Left colon (tissue), 2 donors: Measurements from ENCODE around the gene KCNN3. TPM values are rescaled to one million over a fixed set of nuclear protein-coding genes. Genes with fewer than 3 reads are reported as not detected.

Source experiments
- ATAC-seq: fragments of 200-7000 bp; cut with Tn5 transposase; one replicate; pipeline ENCODE4 v1.9.1; 2020; ENCODE audit warnings: mild to moderate bottlenecking, moderate library complexity
- DNase-seq, 2 donors: peaks; one replicate each; pipeline ENCODE4 v3.0.0-alpha.2; 2020
- intact Hi-C, 2 donors: fragments of 100-400 bp; cut with DNase I in 1 of 2; cut with micrococcal nuclease in 1 of 2; formaldehyde crosslinking; loops; one replicate each; pipeline versions ENCODE4 v1.11.2 to v1.14.0; 2022; cut with DNase I, micrococcal nuclease
- total RNA-seq, 2 donors: library from RNA; stranded (reverse); fragmentation: NEBNext Ultra II Directional; extraction: Animal tissue kit (Norgen Biotek cat#: 25700); gene quantifications; one replicate each; pipeline ENCODE4 v1.2.1, GENCODE V29; 2021
- donor health status: DM: no; HTN: no; CAD: no.
- donor health status: DM: yes; HTN: yes; CAD: no.

KCNN3 gene
- total RNA-seq, 2 donors from 2014 or later = 0.73 to 3.6 TPM

DNA sequence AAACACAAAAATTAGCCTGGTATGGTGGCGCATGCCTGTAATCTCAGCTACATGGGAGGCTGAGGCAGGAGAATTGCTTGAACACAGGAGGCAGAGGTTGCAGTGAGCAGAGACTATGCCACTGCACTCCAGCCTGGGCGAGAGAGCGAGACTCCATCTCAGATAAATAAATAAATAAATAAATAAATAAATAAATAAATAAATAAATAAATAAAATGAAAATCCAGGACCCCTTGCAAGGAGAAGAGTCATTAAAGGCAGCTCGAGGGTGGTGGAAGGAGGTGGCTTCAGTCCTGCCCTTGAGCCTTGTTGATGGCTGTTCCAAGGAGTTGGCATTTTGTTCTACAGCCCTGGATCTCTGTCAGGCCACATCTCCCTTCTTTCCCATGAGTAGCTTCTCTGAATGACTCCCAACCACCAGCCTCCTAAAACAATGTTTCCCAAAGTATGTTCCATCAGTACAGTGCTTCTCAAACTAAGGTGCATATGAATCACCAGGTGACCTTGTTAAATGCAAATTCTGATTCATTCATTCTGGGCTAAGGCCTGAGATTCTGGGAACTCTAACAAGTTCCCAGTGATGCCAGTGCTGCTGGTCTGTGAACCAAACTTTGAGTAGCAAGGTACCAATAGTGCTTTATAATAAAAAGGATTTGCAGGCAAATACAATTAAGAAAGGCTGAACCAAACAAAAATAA, 99.0 kb downstream of the KCNN3 start:
- intact Hi-C loops = no loop called here
- DNase-seq = no peak
- ATAC-seq = no peak

DNA sequence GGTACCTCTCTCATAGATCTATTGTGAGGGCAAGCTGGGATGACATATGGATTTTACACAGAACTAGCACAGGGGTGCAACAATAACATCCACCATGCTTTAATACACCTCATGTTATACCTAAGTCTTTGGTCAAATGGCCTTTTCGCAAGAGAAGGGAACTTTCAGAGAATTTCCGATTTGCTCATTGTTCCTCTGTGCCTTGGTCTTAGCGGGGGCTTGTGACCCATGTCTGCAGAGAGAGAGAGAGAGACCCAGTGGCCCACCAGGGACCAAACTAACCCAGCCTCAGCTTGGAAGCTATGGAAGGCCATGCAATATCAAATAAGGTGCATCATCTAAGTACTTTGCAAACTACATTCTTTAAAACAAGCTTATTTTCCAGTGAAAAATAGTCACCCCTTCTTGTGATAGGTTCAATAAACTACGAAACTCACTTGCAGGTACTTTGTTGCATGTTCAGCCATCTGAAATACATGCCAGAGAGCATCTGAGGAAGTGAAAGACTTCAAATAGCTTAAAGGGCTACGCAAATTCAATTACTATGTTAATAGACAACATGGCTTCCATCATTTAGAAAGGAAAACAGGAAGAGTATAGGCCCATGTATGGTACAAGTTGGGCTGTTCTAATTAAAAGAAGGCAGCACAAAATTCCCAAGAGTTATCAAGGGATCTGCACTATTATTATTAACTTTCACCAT, 100.7 kb downstream of the KCNN3 start:
- no peak for ATAC-seq
- intact Hi-C loops = loop anchor here in 1 of 2 donors (10.0 kb wide), 1 partner anchor 105 kb away; the partner anchor contains the start of gene KCNN3

DNA sequence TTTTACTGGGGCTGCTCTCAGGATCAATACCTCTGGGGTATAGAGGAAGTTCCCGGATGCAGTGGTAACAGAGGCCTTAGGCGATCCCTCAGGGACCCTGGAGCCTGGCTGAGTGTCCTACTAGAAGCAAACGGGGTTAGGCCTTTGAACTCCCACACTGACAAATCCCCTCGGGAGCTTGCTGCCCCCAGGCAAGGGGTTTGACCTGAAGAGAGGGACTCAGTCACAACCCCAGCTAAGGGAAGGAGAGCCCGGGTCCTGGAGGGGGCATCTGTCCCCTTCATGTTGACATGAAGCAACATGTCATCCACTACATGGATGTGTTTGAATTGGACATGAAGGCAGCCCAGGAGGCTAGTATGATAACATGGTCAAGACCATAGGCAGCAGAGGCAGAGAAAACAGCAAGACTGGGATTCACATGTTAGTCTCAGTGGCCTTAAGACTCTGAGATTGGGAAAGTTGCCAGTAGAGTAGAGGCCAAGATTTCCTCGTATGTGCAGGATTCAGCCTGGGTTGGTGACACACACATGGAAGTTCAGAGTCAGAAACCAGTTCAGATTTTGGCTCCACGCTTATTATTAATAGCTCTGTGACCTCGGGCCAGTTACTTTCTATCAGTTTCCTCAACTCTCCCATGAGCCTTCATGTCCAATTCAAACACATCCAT, 101.5 kb downstream of the KCNN3 start:
- ATAC-seq = no peak
- intact Hi-C loops = loop anchor here in 1 of 2 donors (10.0 kb wide), 1 partner anchor 106 kb away; the partner anchor contains the start of gene KCNN3

More for the DNA sequence above, 100.7 kb downstream of the KCNN3 start:
- no peak for DNase-seq

DNA sequence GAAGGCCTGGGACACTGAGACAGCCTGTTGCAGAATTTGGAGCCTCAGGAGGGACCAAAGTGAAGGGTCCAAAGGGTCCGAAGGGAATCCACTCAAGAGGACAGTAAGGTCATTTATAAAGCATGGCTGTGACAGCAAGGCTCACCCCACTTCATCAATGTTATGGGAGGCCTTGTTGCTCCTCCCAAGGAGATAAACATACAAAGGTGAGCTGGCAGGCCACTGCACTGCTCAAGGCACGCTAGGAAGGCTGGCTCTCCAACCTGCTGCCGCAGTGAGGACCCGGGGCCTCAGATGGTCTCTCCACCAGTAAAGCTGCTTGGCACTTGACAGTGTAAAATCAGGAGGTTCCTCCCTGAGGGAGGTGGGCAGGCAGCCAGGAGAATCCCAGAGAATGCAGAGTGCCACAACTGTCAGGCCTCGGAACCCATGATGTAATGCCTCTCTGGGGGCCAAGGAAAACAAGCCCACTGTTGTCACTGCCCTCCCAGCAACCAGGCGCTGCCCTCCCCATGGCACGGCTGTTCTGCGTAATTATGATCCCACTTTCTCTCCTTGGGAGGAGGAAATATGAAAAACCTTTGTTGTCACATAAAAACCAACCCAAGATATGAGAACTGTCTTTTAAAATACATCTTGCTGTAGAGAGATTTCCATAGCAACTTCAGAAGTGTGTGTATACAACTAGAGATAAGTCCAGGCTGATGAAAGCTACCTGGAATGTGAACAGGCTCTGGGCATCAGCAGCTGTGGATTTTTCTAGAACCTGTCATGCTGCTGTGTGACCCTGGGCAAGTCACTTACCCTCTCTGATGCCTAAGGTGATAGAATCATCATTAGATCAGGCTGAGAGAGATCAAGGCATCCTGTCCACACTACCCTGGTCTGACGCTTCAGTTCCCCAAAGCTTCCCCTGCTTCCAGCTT, 102.5 kb downstream of the KCNN3 start:
- ATAC-seq (no peak), DNase-seq (no peak)

More for the DNA sequence above, 101.5 kb downstream of the KCNN3 start:
- DNase-seq = no peak

DNA sequence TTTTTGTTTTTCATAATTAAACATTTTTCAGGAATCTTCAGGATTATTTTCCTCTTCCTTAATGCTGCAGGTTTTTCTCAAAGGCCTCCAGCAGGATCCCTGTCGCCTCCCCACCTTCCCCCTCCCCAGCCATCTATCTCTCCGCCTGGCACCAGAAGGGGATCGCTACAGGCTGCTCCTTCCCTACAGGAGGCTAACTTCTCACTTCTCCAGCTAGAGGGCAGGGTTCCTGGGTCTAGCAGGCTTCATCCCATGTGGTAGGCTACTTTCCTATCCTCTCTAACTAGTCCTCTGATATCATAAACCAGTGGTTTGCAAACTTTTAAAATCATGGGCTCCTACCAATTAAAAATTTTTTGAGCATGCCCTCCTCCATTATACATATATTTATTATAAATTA, 104.1 kb downstream of the KCNN3 start:
- DNase-seq = no peak
- peak; percentile 62 for ATAC-seq
- intact Hi-C loops = loop anchor here in 1 of 2 donors (10.0 kb wide), 1 partner anchor 109 kb away; the partner anchor contains the start of gene KCNN3

More for the DNA sequence above, 102.5 kb downstream of the KCNN3 start:
- intact Hi-C loops = loop anchor here in 1 of 2 donors (10.0 kb wide), 1 partner anchor 107 kb away; the partner anchor contains the start of gene KCNN3

DNA sequence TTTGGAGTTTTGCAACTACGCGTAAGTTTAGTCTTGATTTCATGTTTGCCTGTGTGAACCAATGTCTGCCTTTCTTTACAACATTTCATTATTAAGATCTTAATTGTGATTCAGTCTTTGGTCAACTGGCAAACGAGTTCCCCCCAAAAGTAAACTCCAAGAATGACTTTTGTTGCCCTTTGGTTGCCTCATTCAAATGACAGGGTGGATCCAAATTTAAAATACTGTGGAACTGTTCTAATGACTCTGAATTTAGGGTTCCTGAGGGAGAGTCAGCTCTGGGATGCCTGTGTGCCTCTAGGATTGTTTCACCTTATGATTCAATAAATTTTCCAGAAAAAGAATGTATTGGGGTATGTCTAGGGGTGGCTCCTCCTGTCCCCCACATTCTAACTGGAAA, 105.3 kb downstream of the KCNN3 start:
- intact Hi-C loops = loop anchor here in 1 of 2 donors (10.0 kb wide), 1 partner anchor 110 kb away; the partner anchor contains the start of gene KCNN3
- ATAC-seq (no peak), DNase-seq (no peak)

DNA sequence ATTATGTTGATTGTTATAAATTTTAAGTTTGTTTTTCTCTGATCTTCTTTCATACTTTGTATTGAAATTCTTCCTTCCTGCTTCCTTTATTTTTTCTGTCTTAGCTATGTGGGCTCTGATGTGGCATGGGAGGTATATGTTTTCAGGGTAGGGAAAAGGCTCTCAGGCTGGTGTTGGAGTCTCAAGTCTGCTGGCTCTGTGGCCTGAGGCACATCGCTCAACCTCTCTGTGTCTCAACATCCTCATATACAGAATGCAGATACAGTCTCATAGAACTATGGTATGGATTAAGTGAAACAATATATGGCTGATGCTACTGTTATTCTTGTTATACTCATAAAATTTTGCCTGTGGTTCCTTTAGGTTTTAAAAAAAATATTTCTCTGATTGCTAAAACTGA, 105.9 kb downstream of the KCNN3 start:
- ATAC-seq = no peak
- no peak for DNase-seq
- intact Hi-C loops = loop anchor here in 1 of 2 donors (10.0 kb wide), 1 partner anchor 111 kb away; the partner anchor contains the start of gene KCNN3

DNA sequence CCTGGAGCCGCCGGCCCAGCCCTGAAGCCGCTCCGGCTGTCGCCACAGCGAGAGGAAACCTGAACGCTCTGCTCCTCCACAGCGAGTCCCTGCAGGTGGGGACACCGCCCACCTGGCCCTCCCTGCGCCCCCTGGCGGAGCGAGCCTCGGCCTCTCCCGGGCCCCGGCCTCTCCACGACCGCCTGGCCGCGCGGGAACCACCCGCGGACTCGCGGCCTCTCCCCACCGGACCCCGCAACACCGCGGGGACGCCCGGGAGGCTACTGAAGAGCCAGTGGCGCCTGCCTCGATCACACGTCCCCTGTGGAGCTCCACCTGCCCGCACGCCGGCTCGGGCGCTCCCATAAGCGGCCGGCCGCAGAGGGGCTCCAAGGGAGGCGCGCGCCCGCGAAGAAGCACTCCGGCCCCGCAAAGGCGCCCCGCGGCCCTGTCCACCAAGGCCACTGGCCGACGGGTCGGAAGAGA, 109.6 kb downstream of the KCNN3 start:
- ATAC-seq = peak; percentile 100
- intact Hi-C loops = loop anchor here in 1 of 2 donors (10.0 kb wide), 1 partner anchor 114 kb away; the partner anchor contains the start of gene KCNN3
- peak; percentile 47 to 83 for DNase-seq

DNA sequence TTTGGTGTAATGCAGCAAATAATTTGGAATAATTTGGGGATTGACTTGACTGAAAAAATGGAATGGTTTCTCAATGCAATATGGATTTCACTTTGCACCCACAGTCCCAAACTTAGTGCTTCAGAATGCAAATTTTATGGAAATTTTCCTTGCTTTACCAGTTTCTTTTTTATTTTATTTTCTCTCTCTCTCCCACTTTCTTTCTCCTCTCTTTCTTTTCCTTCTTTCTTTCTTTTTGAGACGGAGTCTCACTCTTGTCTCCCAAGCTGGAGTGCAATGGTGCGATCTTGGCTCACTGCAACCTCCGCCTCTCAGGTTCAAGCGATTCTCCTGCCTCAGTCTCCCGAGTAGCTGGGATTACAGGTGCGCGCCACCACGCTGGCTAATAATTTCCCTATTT, 110.3 kb downstream of the KCNN3 start:
- DNase-seq = no peak

DNA sequence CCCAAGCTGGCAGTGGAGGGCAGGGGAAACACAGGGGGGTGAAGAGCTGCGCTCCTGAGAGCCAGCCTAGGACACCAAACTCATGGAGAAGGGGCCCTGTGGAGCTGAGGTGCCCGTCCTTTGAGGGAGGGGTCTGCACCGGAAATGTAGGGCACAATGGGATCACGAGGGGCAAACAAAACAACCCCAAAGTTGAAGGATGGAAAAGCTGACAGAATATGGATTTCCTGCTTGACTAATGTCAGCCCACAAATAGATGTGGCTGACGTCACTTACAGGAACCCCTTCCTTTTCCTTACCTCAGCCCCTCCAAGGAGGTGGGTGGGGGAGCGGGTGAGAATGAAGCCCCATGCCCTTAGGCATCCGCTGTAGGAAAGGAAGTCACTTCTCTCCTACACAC, 110.9 kb downstream of the KCNN3 start:
- intact Hi-C loops = loop anchor here in 1 of 2 donors (10.0 kb wide), 1 partner anchor 116 kb away; the partner anchor contains the start of gene KCNN3
- DNase-seq (no peak), ATAC-seq (no peak)

More for the DNA sequence above, 110.3 kb downstream of the KCNN3 start:
- intact Hi-C loops = loop anchor here (10.0 kb wide), 1 partner anchor 115 kb away; the partner anchor contains the start of gene KCNN3 (in 2 of the 2)
- no peak for ATAC-seq

DNA sequence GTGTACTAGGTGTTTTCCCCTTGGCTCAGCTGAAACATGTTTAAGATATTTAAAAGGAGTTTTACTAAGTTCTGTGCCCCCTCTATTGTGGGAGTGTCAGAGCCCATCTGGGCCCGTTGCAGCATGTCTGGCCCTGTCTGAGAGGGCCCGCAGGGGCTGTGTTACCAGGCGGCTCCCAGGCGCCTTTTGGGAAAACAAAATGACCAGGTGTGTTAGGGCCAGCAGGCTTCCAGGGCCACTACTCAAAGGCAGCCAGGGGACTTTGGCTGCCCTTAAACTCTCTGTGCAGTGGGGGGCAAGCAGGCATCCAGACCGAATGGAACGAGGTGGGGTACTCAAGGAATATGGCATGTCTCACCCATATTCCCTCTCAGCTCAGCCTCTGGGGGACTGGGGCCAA, 111.7 kb downstream of the KCNN3 start:
- intact Hi-C loops = loop anchor here in 1 of 2 donors (10.0 kb wide), 1 partner anchor 116 kb away; the partner anchor contains the start of gene KCNN3
- DNase-seq = no peak

DNA sequence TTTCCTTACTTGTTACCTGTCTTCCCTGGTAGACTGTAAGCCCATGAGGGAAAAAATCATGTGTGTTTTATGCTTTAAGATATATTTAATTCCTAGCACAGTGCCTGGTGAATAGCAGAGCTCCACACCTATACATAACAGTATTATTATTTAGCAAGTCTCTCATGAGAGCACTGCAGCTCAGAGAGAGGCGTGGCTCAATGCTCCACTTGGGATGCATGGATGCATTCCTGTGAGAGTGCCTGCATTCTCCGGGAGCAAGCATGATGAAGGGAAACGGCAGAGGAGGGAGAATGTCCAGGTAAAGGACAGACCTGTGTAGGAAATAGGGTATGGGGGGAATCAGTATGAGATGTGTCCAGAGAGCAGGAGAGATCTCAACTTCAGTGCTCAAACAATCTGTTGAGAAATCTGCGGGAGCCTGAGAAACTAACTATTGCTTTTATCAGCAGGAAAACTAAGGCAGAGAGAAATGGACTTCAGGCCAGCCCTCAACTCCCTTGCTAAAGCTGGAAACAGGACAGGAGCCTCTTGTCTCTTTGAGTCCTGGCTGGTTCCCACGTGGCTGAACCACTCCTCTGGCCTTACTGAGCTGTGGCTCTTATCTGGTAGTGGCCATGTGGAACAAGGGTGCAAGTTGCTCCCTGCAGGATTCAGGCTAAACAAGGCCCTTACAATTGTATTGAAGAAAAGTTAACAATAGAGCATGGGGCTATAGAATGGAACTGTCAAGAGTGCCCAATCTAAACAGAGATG, 113.1 kb downstream of the KCNN3 start:
- intact Hi-C loops = loop anchor here in 1 of 2 donors (10.0 kb wide), 1 partner anchor 118 kb away; the partner anchor contains the start of gene KCNN3
- ATAC-seq (no peak), DNase-seq (no peak)

More for the DNA sequence above, 111.7 kb downstream of the KCNN3 start:
- ATAC-seq = no peak

DNA sequence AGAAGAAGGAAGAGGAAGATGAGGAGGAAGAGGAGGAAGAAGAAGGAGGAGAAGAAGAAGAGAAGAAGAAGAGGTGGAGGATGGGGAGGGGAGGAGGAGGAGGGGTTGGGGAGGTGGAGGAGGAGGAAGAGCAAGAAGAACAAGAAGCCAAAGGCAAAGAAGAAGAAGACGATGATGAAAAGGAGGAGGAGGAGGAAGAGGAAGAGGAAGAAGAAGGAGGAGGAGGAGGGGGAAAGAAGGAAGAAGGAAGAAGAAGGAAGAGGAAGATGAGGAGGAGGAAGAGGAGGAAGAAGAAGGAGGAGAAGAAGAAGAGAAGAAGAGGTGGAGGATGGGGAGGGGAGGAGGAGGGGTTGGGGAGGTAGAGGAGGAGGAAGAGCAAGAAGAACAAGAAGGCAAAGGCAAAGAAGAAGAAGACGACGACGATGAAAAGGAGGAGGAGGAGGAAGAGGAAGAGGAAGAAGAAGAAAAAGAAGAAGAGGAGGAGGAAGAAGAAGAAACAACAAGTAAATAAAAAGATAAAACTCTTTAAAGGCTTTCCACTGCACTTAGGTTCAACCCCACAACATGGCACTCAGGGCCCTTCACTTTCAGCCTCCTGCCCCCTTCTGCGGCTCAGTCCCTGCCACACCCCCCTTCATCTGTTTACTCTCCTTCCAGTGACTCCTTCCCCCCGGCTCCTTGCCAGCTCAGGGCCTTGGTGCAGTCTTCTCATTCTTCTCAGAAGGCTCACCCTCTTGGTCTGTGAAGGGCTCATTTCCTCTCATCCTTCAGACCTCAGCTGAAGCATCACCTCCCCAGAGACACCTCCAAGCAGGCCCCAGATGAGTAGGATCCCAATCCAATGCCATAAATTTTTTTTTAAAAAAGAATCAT, 114.0 kb downstream of the KCNN3 start:
- DNase-seq = peak in 1 of 2 donors; percentile 18
- intact Hi-C loops = loop anchor here in 1 of 2 donors (10.0 kb wide), 1 partner anchor 119 kb away; the partner anchor contains the start of gene KCNN3
- peak; percentile 38 for ATAC-seq

DNA sequence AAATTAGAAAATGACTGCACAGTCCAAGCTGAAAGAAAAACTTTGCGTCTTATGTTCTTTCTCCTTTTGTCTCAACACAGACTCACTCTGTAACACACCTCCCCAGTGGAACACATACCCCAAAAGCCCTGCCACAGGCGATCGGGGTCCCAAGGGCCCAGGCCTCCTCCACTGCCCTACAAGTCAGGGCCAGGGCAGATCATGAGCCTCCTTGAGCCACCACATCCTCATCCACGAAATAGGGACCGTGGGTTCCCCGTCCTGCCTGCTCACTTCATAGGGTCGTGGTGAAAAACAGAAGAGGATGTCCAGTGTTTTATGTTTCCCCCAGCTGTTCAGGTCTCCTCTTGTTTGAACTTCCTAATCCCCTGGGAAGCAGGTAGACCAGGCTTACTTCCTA, 116.7 kb downstream of the KCNN3 start:
- ATAC-seq (no peak), DNase-seq (no peak)
- intact Hi-C loops = loop anchor here in 1 of 2 donors (10.0 kb wide), 1 partner anchor 121 kb away; the partner anchor contains the start of gene KCNN3

DNA sequence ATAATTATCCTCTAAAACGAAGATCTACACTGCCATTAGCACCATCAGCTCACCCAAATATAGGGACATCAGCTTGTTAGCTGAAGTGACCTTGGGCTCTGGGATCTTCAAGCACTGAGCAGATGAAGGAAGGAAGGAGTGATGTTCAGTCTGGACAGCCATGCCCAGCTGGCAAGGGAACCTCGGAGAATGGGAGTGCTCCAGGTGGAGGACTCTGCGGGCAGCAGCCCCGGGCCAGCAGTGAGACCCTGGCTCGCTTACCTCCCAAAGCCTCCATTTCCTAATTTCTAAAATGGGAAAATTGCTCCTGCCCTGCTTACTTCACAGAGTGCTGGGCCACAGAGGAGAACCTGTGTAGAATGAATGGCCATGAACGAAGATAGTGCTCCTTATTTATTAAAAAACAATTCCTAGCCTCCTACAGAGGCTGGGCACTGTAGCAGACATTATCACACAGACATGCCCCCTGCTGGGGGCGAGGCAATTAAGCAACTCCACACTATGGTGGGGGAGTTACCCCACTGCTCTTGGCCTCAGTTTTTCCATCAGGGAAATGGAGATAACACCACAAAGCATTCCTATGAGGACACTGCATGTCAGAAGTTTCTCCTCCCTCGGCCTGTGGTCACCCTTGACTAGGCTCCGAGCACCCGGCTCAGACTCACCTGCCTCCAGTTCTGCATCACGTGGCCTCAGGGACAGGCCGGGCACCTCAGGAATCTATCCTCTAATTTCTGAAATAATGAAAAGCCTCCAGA, 117.6 kb downstream of the KCNN3 start:
- intact Hi-C loops = loop anchor here in 1 of 2 donors (10.0 kb wide), 1 partner anchor 122 kb away; the partner anchor contains the start of gene KCNN3
- ATAC-seq (no peak), DNase-seq (no peak)
